Inflammatory macrophage (primary cell): ENCODE results near the gene FAM161B.
"Not testable (repeated sequence)": the region's sequence is repeated elsewhere in the genome, so short reads cannot be mapped to it uniquely, and the experiment has no call there.

Experiments used
- DNase-seq, 2 donors: peaks; one replicate each; pipeline ENCODE4 v3.0.0-alpha.2; 2020 to 2022
- total RNA-seq, 18 experiments: gene quantifications; one replicate each; lab custom pipeline; 2026; ENCODE audit warnings: mixed read lengths in 6 of 18, inconsistent platforms in 2 of 18; lab: John Stamatoyannopoulos, UW

Gene FAM161B, protein sequence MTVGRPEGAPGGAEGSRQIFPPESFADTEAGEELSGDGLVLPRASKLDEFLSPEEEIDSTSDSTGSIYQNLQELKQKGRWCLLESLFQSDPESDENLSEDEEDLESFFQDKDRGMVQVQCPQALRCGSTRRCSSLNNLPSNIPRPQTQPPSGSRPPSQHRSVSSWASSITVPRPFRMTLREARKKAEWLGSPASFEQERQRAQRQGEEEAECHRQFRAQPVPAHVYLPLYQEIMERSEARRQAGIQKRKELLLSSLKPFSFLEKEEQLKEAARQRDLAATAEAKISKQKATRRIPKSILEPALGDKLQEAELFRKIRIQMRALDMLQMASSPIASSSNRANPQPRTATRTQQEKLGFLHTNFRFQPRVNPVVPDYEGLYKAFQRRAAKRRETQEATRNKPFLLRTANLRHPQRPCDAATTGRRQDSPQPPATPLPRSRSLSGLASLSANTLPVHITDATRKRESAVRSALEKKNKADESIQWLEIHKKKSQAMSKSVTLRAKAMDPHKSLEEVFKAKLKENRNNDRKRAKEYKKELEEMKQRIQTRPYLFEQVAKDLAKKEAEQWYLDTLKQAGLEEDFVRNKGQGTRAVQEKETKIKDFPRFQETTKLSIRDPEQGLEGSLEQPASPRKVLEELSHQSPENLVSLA
- 0.55 to 2.9 (median 1.5) reads per million in 18 experiments for total RNA-seq

GRCh38 chr14:73949752-73950734 is at the start of gene FAM161B, which contains the start of gene COQ6:
FAM161B (minus strand) TSS chr14:73950094; CDS start chr14:73950026, 68 bp downstream.
COQ6 (plus strand) TSS chr14:73950302; CDS start chr14:73950333, 31 bp downstream.
- DNase-seq: peak; percentile 98 to 99

GRCh38 chr14:73998726-73999125 is 48.8 kb upstream of the FAM161B start:
- no peak for DNase-seq

DNA sequence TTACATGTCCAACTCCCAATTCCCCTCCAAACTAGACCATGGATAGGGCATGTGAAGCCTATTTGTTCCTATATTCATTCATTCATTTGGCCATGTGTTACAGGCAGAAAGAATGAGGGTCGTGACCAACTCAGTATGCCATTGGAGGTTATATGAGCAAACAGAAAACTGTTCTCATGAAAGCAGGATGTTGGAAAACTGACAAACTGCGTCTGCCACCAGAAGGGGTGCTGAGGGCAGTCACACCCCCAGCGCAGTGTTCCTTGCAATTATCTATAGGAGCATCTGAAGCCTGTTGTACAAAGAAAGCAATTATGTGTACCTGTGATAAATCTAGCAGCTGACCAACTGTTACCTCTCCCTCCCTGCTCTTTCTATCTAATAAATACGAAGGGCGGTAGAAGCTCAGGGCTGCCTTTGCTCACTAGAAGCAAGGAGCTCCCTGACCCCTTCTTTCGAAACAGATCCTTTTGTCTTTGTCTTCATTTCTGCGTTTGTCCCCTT is 48.1 kb upstream of the FAM161B start:
- no peak for DNase-seq

- no peak for DNase-seq
These were observed 47.4 kb upstream of the FAM161B start for GRCh38 chr14:73997108-73997943.

DNA sequence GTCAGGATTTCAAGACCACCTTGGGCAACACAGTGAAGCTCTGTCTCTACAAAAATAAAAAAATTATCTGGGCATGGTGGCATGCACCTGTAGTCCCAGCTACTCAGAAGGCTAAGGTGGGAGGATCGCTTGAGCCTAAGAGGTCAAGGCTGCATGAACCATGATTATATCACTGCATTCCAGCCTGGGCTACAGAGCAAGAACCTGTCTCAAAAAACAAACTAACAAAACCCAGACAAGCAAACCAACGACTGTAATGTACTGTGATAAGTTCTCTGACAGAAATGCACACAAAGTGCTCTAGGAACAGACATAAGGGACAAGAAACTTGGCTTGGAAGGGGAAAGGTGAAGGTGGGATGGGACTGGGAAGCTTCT is 46.8 kb upstream of the FAM161B start:
- no peak for DNase-seq

- no peak for DNase-seq
These were observed 46.1 kb upstream of the FAM161B start for GRCh38 chr14:73995977-73996378.

DNA sequence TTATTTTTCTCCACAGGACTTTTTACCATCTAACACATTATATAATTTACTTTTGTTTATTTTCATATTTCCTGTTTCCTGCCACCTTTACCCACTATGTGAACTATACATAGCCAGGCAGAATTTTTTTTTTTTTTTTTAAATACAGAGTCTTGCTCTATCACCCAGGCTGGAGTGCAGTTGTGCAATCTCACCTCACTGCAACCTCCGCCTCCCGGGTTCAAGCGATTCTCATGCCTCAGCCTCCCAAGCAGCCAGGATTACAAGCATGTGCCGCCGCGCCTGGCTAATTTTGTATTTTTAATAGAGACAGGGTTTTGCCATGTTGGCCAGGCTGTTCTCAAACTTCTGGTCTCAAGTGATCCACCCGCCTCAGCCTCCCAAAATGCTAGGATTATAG is 45.0 kb upstream of the FAM161B start:
- not testable (repeated sequence) for DNase-seq

DNA sequence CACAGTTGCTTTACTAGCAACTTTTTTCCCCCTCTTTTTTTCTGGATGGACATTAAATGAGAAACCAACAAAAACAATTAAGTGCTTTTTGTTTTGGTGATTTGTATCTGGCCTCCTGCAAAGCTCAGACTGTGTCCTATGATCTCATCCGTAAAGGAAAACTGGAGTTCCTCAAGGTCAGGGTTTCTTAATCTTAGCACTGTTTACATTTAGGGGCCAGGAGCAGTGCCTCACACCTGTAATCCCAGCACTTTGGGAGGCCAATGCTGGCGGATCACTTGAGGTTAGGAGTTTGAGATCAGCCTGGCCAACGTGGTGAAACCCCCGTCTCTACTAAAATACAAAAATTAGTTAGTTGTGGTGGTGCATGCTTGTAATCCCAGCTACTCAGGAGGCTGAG is 41.2 kb upstream of the FAM161B start:
- no peak for DNase-seq

GRCh38 chr14:73988656-73989055 is 38.8 kb upstream of the FAM161B start:
- DNase-seq: not testable (repeated sequence)

DNA sequence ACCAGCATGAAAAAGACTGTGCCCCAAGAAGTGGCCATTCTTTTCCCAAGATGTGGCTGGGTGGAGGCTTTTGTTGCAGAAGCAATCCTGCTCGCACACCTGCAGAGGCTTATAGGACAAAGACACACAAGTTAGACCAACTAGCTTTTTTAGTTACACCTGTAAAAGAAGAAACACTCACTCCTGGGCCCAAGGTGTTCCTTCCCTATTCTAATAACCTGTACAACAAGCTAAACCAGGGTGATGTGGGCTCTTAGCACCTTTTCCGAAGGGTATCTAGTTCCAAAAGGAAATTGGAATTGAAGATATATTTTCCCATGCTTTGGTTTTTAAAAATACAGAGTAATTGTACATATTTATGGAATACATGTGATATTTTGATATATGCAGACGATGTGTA is 38.2 kb upstream of the FAM161B start:
- no peak for DNase-seq

GRCh38 chr14:73977896-73978295 is 28.0 kb upstream of the FAM161B start:
- DNase-seq: no peak

GRCh38 chr14:73976125-73976524 is 26.2 kb upstream of the FAM161B start:
- no peak for DNase-seq

DNA sequence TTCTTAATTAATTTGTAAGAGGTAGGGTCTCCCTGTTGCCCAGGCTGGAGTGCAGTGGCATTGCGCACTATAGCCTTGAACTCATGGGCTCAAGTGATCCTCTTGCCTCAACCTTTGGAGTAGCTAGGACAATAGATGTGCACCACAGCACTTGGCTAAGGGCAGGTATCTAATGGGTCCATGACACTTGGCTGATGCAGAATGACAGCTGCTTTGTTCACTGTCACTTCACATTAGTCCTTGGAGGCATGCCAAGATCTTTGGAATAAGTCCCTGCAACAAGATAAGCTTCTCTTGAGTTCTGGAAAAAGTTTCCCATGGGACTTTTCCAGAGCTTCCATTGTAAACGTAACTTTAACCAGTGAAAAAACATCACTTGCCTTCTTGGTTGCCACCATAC is 23.6 kb upstream of the FAM161B start:
- DNase-seq: no peak

- no peak for DNase-seq
These were observed 19.0 kb upstream of the FAM161B start for GRCh38 chr14:73968885-73969284.

GRCh38 chr14:73965216-73965615 is 15.3 kb upstream of the FAM161B start:
- DNase-seq: no peak

DNA sequence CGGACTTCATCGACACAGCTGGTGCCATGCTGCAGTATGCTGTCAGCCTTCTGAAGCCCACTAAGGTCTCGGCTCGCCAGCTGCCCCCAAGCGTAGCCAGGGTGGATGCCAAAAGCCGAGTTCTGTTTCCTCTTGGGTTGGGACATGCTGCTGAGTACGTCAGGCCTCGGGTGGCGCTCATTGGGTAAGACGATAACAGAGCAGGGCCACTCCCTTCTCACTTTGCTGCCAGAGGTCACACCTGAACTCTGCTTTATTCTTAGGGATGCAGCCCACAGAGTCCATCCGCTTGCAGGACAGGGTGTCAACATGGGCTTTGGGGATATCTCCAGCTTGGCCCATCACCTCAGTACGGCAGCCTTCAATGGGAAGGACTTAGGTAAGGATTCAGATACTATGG is 11.3 kb upstream of the FAM161B start:
- DNase-seq: no peak

GRCh38 chr14:73958591-73958990 is 8.7 kb upstream of the FAM161B start:
- DNase-seq: no peak

DNA sequence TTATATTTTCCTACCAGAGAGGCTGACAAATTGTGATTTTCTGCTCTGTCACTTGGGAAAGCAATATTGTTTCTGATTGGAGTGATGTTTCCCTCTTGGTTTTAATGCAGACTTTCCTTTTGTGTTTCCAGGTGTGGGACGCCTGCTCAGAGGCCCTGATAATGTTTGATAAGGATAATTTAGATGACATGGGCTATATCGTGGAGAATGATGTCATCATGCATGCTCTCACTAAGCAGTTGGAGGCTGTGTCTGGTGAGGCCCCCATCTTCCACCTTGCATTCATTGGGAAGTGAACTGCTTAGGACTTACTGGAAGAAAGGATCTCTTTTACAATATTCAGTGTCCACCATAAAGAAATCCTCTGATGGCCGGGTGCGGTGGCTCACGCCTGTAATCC is 5.8 kb upstream of the FAM161B start:
- no peak for DNase-seq

DNA sequence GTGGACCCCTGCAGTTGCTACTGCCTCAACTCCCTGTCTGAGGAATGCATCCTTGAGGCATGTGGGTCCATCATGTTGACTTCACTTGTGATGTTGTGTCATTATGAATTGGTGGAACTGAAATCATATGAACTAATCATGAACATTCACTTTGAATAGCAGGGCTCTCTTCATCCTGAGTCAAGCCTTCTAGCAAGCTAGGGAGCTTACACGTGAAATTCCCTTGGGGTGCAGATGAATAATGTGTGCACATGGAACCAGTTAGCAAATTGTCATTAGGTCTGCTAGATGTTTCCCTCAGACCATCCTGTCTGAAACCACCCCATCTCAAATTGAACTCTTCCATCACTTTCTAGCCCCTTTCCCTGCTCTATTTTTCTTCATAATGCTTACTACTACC is 3.8 kb upstream of the FAM161B start:
- no peak for DNase-seq

GRCh38 chr14:73945159-73945670 is 4.7 kb downstream of the FAM161B start:
- DNase-seq: no peak

DNA sequence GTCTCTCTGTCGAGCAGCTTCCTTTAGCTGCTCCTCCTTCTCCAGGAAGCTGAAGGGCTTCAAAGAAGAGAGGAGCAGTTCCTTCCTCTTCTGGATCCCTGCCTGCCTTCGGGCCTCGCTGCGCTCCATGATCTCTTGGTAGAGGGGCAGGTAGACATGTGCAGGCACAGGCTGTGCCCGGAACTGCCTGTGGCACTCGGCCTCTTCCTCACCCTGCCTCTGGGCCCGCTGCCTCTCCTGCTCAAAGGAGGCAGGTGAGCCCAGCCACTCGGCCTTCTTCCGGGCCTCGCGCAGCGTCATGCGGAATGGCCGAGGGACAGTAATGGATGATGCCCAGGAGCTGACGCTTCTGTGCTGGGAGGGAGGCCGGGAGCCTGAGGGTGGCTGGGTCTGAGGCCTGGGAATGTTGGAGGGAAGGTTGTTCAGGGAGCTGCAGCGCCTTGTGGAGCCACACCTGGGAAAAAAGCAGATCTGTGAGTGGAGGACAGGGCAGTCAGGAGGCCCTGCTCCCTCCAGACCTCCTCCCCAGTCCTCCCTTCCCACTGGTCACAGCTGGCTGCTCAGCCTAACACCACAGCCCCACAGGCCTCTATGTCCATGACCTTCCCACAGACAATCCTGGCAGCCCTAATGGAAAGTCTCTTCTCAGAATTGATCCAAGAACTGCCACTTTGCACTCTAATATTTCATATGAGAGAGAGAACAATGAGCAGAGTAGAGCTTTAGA is 5.3 kb downstream of the FAM161B start:
- DNase-seq: peak; percentile 5 to 25
